NT2/D1 (cell line): ENCODE results near the gene STK38L.

Source experiments
- YY1 ChIP-seq: IDR thresholded peaks from 2 replicates; pipeline ENCODE4 v1.6.1; 2011; ENCODE audit not compliant: insufficient read length, insufficient read depth
- ZNF274 ChIP-seq: IDR thresholded peaks from 2 replicates; pipeline ENCODE4 v1.6.1; 2011; ENCODE audit warnings: mild to moderate bottlenecking, low read depth, low read length

- TF ChIP-seq ZNF274: no peak
- no peak for TF ChIP-seq YY1
Observed at GRCh38 chr12:27337376-27337775, 93.3 kb downstream of the STK38L start.
